VCaP (cell line): ENCODE results near the gene SLC39A2.

Source experiments
- H3K27ac ChIP-seq: fragments of 450-650 bp; 2 replicates; pipeline ENCODE4 v1.5.1; 2017
- TF ChIP-seq, protein P1 (sequence below): fragments of 450-650 bp; conservative IDR thresholded peaks from 2 replicates; pipeline ENCODE4 v1.5.1; 2017; ENCODE audit warnings: mild to moderate bottlenecking, moderate library complexity

The SLC39A2 gene

DNA sequence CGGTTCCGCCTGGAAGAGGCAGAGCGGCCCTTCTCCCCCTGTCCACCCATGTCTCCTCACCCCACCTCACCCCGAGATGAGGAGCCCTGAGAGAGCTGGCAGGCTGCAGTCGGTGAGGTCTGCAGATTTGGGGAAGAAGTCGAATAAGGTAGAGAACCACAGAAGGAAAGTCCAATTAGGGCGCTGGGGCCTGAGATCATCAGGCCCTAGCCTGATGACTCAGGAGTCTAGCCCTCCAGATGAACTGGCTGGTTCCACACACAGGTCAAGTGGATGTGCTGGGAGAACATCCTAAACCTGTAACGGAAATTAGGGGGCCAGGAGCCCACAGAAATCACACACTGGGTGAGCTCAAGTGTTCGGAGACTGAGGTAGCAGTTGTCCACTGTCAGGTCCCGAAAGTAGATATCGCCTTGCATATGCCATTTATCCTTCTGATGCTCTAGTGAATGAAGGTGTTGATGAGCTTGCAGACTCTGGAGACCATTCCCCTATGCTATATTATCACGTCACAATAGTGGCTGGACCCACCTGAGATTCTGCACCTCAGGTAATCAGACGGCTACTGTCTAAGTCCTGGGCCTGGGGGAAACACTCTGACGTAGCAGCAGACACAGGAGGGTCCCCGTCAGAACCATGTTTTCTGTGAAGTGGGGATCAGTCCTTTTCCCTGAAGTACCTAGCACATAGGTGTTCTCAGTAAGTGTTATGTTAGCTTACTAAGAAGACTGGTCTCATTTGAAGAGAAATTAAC is 10.2 kb upstream of the SLC39A2 start:
- TF ChIP-seq, protein P1, sequence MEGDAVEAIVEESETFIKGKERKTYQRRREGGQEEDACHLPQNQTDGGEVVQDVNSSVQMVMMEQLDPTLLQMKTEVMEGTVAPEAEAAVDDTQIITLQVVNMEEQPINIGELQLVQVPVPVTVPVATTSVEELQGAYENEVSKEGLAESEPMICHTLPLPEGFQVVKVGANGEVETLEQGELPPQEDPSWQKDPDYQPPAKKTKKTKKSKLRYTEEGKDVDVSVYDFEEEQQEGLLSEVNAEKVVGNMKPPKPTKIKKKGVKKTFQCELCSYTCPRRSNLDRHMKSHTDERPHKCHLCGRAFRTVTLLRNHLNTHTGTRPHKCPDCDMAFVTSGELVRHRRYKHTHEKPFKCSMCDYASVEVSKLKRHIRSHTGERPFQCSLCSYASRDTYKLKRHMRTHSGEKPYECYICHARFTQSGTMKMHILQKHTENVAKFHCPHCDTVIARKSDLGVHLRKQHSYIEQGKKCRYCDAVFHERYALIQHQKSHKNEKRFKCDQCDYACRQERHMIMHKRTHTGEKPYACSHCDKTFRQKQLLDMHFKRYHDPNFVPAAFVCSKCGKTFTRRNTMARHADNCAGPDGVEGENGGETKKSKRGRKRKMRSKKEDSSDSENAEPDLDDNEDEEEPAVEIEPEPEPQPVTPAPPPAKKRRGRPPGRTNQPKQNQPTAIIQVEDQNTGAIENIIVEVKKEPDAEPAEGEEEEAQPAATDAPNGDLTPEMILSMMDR: no peak
- H3K27ac ChIP-seq: peak overlapping the region; percentile 81

DNA sequence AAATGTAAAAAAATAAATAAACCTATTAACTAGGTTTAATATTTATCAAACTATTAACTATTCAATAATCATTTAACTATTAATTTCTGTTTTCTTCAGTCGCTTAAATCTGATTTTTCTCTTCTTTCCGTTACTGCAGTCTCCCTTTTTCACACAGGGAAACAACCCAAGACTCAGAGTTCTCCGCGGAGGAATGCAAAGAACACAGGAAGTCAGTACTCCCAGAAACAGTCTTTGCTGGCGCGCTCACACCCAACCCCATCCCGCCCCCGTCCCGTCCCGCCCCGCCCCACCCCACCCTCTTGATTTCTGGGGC is 9.7 kb upstream of the SLC39A2 start:
- peak overlapping the region; percentile 81 for H3K27ac ChIP-seq
- TF ChIP-seq, protein P1: no peak

DNA sequence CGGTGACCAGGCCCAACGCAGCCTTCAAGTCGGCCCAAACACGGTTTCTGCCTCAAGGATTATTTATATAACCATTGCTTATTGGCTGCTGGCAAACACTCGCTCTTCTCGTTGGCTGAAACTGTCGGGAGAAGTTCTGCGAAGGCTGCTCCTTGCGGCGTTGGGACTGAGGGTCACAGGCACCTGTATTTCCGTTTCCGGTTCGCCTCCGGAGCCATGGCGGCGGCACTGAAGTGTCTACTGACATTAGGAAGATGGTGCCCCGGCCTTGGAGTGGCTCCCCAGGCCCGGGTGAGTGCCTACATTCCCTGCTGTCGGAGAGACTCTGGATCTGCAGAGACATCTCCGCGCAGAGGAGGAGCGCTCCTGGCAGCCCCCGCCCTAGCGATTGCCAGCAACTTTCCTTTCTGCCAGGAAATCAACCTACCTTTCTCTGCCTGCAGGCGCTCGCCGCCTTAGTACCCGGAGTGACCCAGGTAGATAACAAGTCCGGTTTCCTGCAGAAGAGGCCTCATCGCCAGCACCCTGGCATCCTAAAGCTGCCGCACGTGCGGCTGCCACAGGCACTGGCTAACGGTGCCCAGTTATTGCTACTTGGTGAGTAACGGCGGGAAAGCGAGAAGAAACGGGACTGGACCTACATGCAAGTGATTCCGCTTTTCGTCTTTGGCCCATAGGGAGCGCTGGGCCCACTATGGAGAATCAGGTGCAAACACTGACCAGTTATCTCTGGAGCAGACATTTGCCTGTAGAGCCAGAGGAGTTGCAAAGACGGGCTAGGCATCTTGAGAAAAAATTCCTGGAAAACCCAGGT is 9.1 kb upstream of the SLC39A2 start, which contains the start of gene METTL17:
Gene METTL17 (plus strand): TSS at position 194 of the 814 bp plus-strand sequence. CDS start 23 bp downstream, at position 217.
- peak within 1 kb of the TSS; percentile 81 for H3K27ac ChIP-seq
- TF ChIP-seq, protein P1: peak; percentile 70

DNA sequence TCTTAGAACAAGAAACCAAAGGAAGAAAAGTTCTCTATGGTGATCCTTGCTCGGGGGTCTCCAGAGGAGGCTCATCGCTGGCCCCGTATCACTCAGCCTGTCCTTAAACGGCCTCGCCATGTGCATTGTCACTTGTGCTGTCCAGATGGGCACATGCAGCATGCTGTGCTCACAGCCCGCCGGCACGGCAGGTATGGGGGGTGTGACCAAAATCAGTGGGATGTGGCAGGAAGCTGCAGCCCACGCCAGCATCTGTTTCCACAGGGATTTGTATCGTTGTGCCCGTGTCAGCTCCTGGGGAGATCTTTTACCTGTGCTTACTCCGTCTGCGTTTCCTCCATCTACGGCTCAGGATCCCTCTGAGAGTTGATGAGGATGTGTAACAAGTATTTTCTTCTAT is 2.6 kb upstream of the SLC39A2 start:
- no peak overlapping the region for H3K27ac ChIP-seq
- TF ChIP-seq, protein P1: no peak

DNA sequence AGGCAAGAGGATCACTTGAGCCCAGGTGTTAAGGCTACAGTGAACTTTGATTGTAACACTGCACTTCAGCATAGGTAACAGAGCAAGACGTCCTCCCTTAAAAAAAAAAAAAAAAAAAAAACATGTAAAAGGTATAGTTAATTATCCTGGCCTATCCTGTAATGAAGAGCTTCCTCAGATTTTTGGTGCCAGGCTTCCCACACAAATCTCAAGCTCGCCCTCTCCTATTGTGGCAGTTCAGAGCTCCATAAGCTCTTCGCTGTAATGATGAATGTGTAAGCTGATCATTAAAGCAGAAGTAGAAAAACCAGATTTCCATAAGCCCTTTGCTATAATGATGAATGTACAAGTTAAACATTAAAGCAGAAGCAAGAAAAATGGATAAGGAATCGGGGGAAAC is 2.0 kb upstream of the SLC39A2 start:
- TF ChIP-seq, protein P1: no peak
- H3K27ac ChIP-seq: no peak overlapping the region

DNA sequence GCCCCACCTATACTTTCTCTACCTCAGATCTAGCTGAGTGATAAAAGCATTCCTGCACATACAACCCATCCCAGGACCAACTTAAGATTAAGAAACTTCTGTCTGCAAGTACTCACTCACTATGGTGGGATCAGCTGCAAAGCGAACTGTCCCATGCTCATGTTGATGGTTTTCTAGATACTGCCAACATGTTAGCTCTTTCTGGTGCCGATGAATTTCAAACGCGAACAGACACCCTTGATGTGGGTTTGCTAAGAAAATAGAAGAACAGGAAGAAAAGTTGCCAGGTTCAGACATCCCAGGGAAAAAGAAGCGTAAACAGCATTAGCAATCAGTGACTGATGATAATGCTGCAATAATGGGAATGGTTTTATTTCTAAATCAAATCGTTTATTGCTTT is 1.5 kb upstream of the SLC39A2 start:
- peak overlapping the region; percentile 14; the same call in 1 of the 2 replicates for H3K27ac ChIP-seq
- TF ChIP-seq, protein P1: no peak

DNA sequence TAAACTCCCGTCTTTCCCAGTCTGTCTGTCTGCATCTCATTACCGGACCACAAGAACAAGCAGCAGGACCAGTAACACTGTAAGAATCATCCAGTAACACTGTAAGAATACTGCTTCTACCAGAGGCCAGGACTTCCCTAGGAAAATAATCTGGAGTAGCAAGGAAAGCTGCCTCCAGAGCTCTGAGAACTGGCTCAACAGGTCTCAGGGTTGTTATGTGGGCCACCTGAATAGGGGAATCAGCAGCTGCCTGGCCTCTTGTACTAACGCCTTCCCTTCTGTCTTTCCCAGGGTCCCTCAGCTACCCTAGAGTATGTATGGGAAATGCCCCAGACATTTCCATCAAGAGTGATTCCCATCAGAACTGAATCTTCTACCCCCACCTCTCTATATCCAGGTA is 954 bp upstream of the SLC39A2 start:
- TF ChIP-seq, protein P1: no peak
- H3K27ac ChIP-seq: peak overlapping the region; percentile 14; the same call in 1 of the 2 replicates
